ENCODE data around the gene PHAF1.

DNA sequence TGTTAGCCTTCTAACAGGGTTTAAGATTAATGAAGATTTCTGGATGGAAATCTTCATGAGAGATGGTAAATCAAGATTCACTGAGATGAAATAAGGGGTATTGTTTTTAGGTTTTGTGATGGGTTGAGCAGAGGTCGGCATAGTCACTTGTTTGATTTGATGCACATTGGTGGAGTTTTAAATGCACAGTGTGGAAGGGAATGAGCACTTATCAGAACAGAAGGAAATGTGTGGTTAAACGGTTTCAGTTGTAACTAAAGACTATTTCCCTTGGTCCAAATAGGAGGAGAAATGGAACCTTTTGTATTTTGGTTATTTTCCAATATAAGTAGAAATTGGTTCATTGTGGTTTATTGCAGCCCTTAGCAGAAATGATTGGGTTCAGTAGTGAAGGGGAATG lies 46.7 kb upstream of the PHAF1 start:
- no peak for TF ChIP-seq POLR2A (IDR thresholded peaks at IDR 0.05)
- TF ChIP-seq, protein P1, sequence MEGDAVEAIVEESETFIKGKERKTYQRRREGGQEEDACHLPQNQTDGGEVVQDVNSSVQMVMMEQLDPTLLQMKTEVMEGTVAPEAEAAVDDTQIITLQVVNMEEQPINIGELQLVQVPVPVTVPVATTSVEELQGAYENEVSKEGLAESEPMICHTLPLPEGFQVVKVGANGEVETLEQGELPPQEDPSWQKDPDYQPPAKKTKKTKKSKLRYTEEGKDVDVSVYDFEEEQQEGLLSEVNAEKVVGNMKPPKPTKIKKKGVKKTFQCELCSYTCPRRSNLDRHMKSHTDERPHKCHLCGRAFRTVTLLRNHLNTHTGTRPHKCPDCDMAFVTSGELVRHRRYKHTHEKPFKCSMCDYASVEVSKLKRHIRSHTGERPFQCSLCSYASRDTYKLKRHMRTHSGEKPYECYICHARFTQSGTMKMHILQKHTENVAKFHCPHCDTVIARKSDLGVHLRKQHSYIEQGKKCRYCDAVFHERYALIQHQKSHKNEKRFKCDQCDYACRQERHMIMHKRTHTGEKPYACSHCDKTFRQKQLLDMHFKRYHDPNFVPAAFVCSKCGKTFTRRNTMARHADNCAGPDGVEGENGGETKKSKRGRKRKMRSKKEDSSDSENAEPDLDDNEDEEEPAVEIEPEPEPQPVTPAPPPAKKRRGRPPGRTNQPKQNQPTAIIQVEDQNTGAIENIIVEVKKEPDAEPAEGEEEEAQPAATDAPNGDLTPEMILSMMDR (IDR thresholded peaks at IDR 0.05), result no peak

Measured in thyroid gland (tissue), 4 donors.